ENCODE data around the gene CXCL3.

DNA sequence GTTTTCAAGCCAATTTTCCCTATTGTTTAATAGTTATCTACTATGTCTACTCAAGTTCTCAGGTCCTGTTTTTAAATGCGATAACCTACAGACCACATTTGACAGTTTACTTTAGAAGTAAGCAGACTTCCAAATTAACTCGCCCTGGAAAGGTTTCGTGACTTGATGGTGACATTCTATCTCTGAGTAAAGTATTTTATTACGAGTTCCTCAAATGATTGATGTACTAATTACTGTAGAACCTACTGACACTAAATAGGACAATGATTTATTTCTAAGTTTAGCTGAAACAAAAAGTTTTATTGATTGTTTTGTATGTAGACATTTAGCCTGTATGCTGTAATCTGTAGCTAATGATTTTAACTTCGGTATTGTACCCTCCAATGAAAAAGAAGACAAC lies 48.6 kb downstream of the CXCL3 start:
- no peak for TF ChIP-seq POLR2A (IDR thresholded peaks at IDR 0.05)
- no peak for TF ChIP-seq CTCF (IDR thresholded peaks at IDR 0.05)
